ENCODE results near the gene TNK2. TPM values are rescaled to one million over a fixed set of nuclear protein-coding genes. Genes with fewer than 3 reads are reported as not detected.

TNK2 gene
- total RNA-seq, 3 donors from 2014 or later (not counting 1 experiment from before 2014, with no cell fraction given), result 169 to 207 (median 171) TPM

- Histone ChIP-seq H3K4me3 (ENCODE audit: low read length) (no peak overlapping the region), H3K27me3 (ENCODE audit: control insufficient read depth, insufficient read depth, low read length) (peaks cover 2% of the 10 kb centered on the region), H3K4me1 (ENCODE audit: control insufficient read depth, insufficient read depth, low read length) (peaks cover 13% of the 10 kb centered on the region), H3K9me3 (ENCODE audit: control insufficient read depth, insufficient read depth, low read length) (no peaks in the 10 kb centered on the region), H3K36me3 (ENCODE audit: control insufficient read depth, insufficient read depth, low read length) (no peaks in the 10 kb centered on the region), H3K27ac (ENCODE audit: low read length) (no peak overlapping the region)
- Mint-ChIP-seq H3K27me3 (ENCODE audit: low read depth in 2 of 2) (peaks cover 5 to 7% of the 10 kb centered on the region in 2 donors), H3K36me3 (no peaks in the 10 kb centered on the region), H3K9me3 (no peaks in the 10 kb centered on the region), H3K4me1 (peaks cover 15 to 17% of the 10 kb centered on the region in 2 donors), H3K27ac (no peak overlapping the region), H3K4me3 (no peak overlapping the region)
- 87% methylated on average over 12 of the region's 13 CpGs for WGBS (ENCODE audit: insufficient coverage)
- TF ChIP-seq CTCF (IDR thresholded peaks at IDR 0.05), result no peak
- intact Hi-C loops (cut with micrococcal nuclease), result no loop called here
- ATAC-seq (no peak), DNase-seq (no peak)
Observed at GRCh38 chr3:195855471-195856409, 52.6 kb downstream of the TNK2 start.

- Mint-ChIP-seq H3K9me3 (no peaks in the 10 kb centered on the region), H3K4me1 (peaks cover 13 to 16% of the 10 kb centered on the region in 2 donors), H3K36me3 (no peaks in the 10 kb centered on the region), H3K27me3 (ENCODE audit: low read depth in 2 of 2) (peaks cover 7% of the 10 kb centered on the region in 2 donors), H3K27ac (no peak overlapping the region), H3K4me3 (no peak overlapping the region)
- no peak for DNase-seq
- Histone ChIP-seq H3K4me3 (ENCODE audit: low read length) (no peak overlapping the region), H3K36me3 (ENCODE audit: control insufficient read depth, insufficient read depth, low read length) (no peaks in the 10 kb centered on the region), H3K9me3 (ENCODE audit: control insufficient read depth, insufficient read depth, low read length) (no peaks in the 10 kb centered on the region), H3K27me3 (ENCODE audit: control insufficient read depth, insufficient read depth, low read length) (peaks cover 2% of the 10 kb centered on the region), H3K27ac (ENCODE audit: low read length) (no peak overlapping the region), H3K4me1 (ENCODE audit: control insufficient read depth, insufficient read depth, low read length) (peaks cover 13% of the 10 kb centered on the region)
- no peak for TF ChIP-seq CTCF (IDR thresholded peaks at IDR 0.05)
- intact Hi-C loops (cut with micrococcal nuclease), result loop anchor here (5.0 kb wide), 1 partner anchor 148 kb away; no protein-coding TSS in a partner anchor
- WGBS (ENCODE audit: insufficient coverage), result 77% methylated on average over 9 of the region's 9 CpGs
- ATAC-seq, result no peak
Observed at GRCh38 chr3:195854628-195855294, 53.6 kb downstream of the TNK2 start.

GRCh38 chr3:195853996-195854395 is 54.4 kb downstream of the TNK2 start:
- Mint-ChIP-seq H3K9me3 (no peaks in the 10 kb centered on the region), H3K4me1 (peaks cover 8 to 9% of the 10 kb centered on the region in 2 donors), H3K27ac (no peak overlapping the region), H3K4me3 (no peak overlapping the region), H3K36me3 (no peaks in the 10 kb centered on the region), H3K27me3 (ENCODE audit: low read depth in 2 of 2) (peaks cover 3 to 7% of the 10 kb centered on the region in 2 donors)
- Histone ChIP-seq H3K9me3 (ENCODE audit: control insufficient read depth, insufficient read depth, low read length) (no peaks in the 10 kb centered on the region), H3K27me3 (ENCODE audit: control insufficient read depth, insufficient read depth, low read length) (no peaks in the 10 kb centered on the region), H3K4me1 (ENCODE audit: control insufficient read depth, insufficient read depth, low read length) (peaks cover 6% of the 10 kb centered on the region), H3K4me3 (ENCODE audit: low read length) (no peak overlapping the region), H3K27ac (ENCODE audit: low read length) (no peak overlapping the region), H3K36me3 (ENCODE audit: control insufficient read depth, insufficient read depth, low read length) (no peaks in the 10 kb centered on the region)
- ATAC-seq (no peak), DNase-seq (no peak)
- WGBS (ENCODE audit: insufficient coverage), result 63% methylated on average over 14 of the region's 14 CpGs
- intact Hi-C loops (cut with micrococcal nuclease), result loop anchor here (5.0 kb wide), 1 partner anchor 148 kb away; no protein-coding TSS in a partner anchor
- no peak for TF ChIP-seq CTCF (IDR thresholded peaks at IDR 0.05)

Data from natural killer cell (primary cell).